Measurements from ENCODE around the gene EHHADH.
A peak's percentile ranks its signal among the peaks of the same experiment; 100 is the strongest.

Gene EHHADH

GRCh38 chr3:185200639-185201038 lies 53.2 kb downstream of the EHHADH start:
- no peak overlapping the region for H3K4me3 ChIP-seq (replicated peaks; ENCODE audit: low read depth, low read length)
- TF ChIP-seq, protein P1, sequence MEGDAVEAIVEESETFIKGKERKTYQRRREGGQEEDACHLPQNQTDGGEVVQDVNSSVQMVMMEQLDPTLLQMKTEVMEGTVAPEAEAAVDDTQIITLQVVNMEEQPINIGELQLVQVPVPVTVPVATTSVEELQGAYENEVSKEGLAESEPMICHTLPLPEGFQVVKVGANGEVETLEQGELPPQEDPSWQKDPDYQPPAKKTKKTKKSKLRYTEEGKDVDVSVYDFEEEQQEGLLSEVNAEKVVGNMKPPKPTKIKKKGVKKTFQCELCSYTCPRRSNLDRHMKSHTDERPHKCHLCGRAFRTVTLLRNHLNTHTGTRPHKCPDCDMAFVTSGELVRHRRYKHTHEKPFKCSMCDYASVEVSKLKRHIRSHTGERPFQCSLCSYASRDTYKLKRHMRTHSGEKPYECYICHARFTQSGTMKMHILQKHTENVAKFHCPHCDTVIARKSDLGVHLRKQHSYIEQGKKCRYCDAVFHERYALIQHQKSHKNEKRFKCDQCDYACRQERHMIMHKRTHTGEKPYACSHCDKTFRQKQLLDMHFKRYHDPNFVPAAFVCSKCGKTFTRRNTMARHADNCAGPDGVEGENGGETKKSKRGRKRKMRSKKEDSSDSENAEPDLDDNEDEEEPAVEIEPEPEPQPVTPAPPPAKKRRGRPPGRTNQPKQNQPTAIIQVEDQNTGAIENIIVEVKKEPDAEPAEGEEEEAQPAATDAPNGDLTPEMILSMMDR (IDR thresholded peaks at IDR 0.05; ENCODE audit: low read depth, low read length, missing control alignments), result no peak
- no peak for DNase-seq (ENCODE audit: extremely low read depth, low read depth)

GRCh38 chr3:185199671-185200070 lies 54.2 kb downstream of the EHHADH start:
- DNase-seq (ENCODE audit: extremely low read depth, low read depth), result no peak
- TF ChIP-seq, protein P1 (IDR thresholded peaks at IDR 0.05; ENCODE audit: low read depth, low read length, missing control alignments), result peak; percentile 8

DNA sequence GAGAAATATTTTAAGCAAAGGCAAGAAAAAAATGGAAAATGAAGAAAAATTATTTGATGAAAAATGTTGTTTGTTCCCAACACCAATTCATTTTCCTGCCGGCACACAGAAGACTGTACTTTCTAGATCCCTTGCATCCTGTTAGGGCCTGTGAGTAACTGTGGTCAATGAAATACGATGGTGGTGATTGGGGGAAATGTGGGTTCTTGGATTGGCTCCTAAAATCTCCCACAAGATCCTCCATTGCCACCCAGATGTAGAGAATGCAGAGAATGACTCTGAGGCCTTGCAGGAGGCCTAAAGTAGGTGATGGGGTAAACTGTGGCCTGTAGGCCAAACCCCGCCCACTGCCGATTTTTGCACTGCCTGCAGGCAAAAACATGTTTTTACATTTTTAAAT lies 54.6 kb downstream of the EHHADH start:
- DNase-seq (ENCODE audit: extremely low read depth, low read depth), result no peak
- TF ChIP-seq, protein P1 (IDR thresholded peaks at IDR 0.05; ENCODE audit: low read depth, low read length, missing control alignments), result no peak
- H3K4me3 ChIP-seq (replicated peaks; ENCODE audit: low read depth, low read length), result no peak overlapping the region

More at GRCh38 chr3:185199671-185200070, 54.2 kb downstream of the EHHADH start:
- H3K4me3 ChIP-seq (replicated peaks; ENCODE audit: low read depth, low read length), result no peak overlapping the region

DNA sequence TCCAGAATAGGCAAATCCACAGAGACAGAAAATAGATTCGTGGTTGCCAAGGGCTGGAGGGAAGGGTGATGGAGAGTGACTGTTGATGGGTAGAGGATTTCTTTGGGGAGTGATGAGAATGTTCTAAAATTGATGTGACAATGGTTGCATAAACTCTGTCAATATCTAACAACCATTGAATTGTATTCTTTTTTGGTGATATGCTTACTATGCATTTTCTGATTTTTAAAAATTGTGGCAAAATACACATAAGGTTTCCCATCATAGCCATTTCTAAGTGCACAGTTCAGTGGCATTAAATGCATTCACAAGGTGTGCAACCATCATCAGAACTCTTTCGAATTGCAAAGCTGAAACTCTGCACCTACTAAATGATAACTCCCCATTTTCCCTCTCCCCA lies 56.8 kb downstream of the EHHADH start:
- no peak overlapping the region for H3K4me3 ChIP-seq (replicated peaks; ENCODE audit: low read depth, low read length)
- TF ChIP-seq, protein P1 (IDR thresholded peaks at IDR 0.05; ENCODE audit: low read depth, low read length, missing control alignments), result no peak
- no peak for DNase-seq (ENCODE audit: extremely low read depth, low read depth)

GRCh38 chr3:185195652-185196051 lies 58.2 kb downstream of the EHHADH start:
- TF ChIP-seq, protein P1 (IDR thresholded peaks at IDR 0.05; ENCODE audit: low read depth, low read length, missing control alignments), result no peak

GRCh38 chr3:185188816-185189215 lies 65.0 kb downstream of the EHHADH start:
- no peak overlapping the region for H3K4me3 ChIP-seq (replicated peaks; ENCODE audit: low read depth, low read length)
- TF ChIP-seq, protein P1 (IDR thresholded peaks at IDR 0.05; ENCODE audit: low read depth, low read length, missing control alignments), result no peak
- no peak for DNase-seq (ENCODE audit: extremely low read depth, low read depth)

More at GRCh38 chr3:185195652-185196051, 58.2 kb downstream of the EHHADH start:
- no peak overlapping the region for H3K4me3 ChIP-seq (replicated peaks; ENCODE audit: low read depth, low read length)
- DNase-seq (ENCODE audit: extremely low read depth, low read depth), result no peak

- TF ChIP-seq, protein P1 (IDR thresholded peaks at IDR 0.05; ENCODE audit: low read depth, low read length, missing control alignments), result no peak
- no peak for DNase-seq (ENCODE audit: extremely low read depth, low read depth)
- H3K4me3 ChIP-seq (replicated peaks; ENCODE audit: low read depth, low read length), result no peak overlapping the region
Observed at GRCh38 chr3:185187391-185187790, 66.5 kb downstream of the EHHADH start.

Data from HFF-Myc (cell line).